Peyer's patch (tissue), 4 donors: Measurements from ENCODE around the gene RHOT1.

Experiments used
- CTCF ChIP-seq, 6 experiments: fragments of 450-650 bp in 4 of 6; fragments of 200-600 bp in 2 of 6; sonication (generic) in 1 of 6; IDR thresholded peaks; one replicate each; pipeline ENCODE4 v1.5.1; 2017 to 2019; ENCODE audit warnings: antibody characterized with exemption in 6 of 6, mild to moderate bottlenecking in 3 of 6, moderate library complexity in 1 of 6
- POLR2A ChIP-seq, 2 donors: fragments of 450-650 bp; IDR thresholded peaks; one replicate each; pipeline ENCODE4 v1.5.1; 2017; ENCODE audit warnings: antibody characterized with exemption in 2 of 2, mild to moderate bottlenecking in 2 of 2, moderate library complexity in 2 of 2

GRCh38 chr17:32264823-32265191 is 122.5 kb downstream of the RHOT1 start:
- no peak for TF ChIP-seq CTCF (IDR thresholded peaks at IDR 0.05)
- TF ChIP-seq POLR2A (IDR thresholded peaks at IDR 0.05): no peak
